Psoas muscle (tissue), 8 donors: ENCODE measurements around the gene ARMC12. TPM values are rescaled to one million over a fixed set of nuclear protein-coding genes. Genes with fewer than 3 reads are reported as not detected.

Experiments
- ATAC-seq, 4 donors: fragments of 200-7000 bp; cut with Tn5 transposase; one replicate each; pipeline ENCODE4 v1.9.1; 2020; ENCODE audit warnings: moderate library complexity in 3 of 4, mild to moderate bottlenecking in 2 of 4
- DNase-seq, 2 donors: peaks; one replicate each; pipeline ENCODE4 v3.0.0-alpha.2; 2020
- H3K27ac ChIP-seq: fragments of 200-600 bp; one replicate; pipeline ENCODE4 v1.8.0; 2022
- H3K27me3 ChIP-seq, 3 donors: fragments of 200-600 bp in 1 of 3; one replicate each; pipeline versions ENCODE4 v1.6.1 to v1.8.0; 2013 to 2022; ENCODE audit warnings: low read length in 2 of 3, mild to moderate bottlenecking in 2 of 3, moderate library complexity in 1 of 3; ENCODE audit not compliant: insufficient read depth in 3 of 3
- H3K36me3 ChIP-seq, 2 donors: fragments of 200-600 bp in 1 of 2; one replicate each; pipeline versions ENCODE4 v1.6.1 to v1.8.0; 2013 to 2022; ENCODE audit warnings: low read depth in 1 of 2, mild to moderate bottlenecking in 1 of 2, moderate library complexity in 1 of 2; ENCODE audit not compliant: insufficient read depth in 1 of 2
- H3K4me1 ChIP-seq: fragments of 200-600 bp; one replicate; pipeline ENCODE4 v1.8.0; 2022
- H3K4me3 ChIP-seq: fragments of 200-600 bp; one replicate; pipeline ENCODE4 v1.8.0; 2022; ENCODE audit warnings: mild to moderate bottlenecking
- H3K9me3 ChIP-seq: fragments of 200-600 bp; one replicate; pipeline ENCODE4 v1.8.0; 2022
- CTCF ChIP-seq: fragments of 200-600 bp; IDR thresholded peaks from one replicate; pipeline ENCODE4 v1.8.0; 2022; ENCODE audit warnings: antibody characterized with exemption
- WGBS, 3 donors: extraction: QIAGEN DNeasy Blood & Tissue Kit; methylation state at CpG; one replicate each; pipeline versions ENCODE4 v1.1.6 to v1.1.7; 2013; 5-methylcytosine and 5-hydroxymethylcytosine counted together
- intact Hi-C, 2 donors: fragments of 100-400 bp; cut with DNase I; formaldehyde crosslinking; loops; one replicate each; pipeline versions ENCODE4 v1.11.0 to v1.14.2; 2022
- polyA plus RNA-seq, 3 donors: library from polyadenylated mRNA; stranded (reverse); fragments of 200-250 nt; gene quantifications; one replicate each; pipeline ENCODE4 v1.2.3, GENCODE V29; 2013
- total RNA-seq, 4 donors: library from RNA; stranded (reverse); fragmentation: NEBNext Ultra II Directional in 2 of 4; extraction: Animal tissue kit (Norgen Biotek cat#: 25700) in 2 of 4; gene quantifications; one replicate each; pipeline versions ENCODE4 v1.2.1 to v1.2.4, GENCODE V29; 2021 to 2023
- donor health status: healthy with polysubstance abuse.
- donor health status: DM: no; HTN: no; CAD: no; lungs with moderate emphysema.
- donor health status: Bipolar disorder and iron deficiency.
- donor health status: healthy.
- donor health status: DM: yes; HTN: yes; CAD: no.
- donor health status: DM: no; HTN: no; CAD: no.
- donor health status: DM: no; HTN: no; CAD: no.
- donor health status: DM: yes; HTN: yes; CAD: no.

Gene ARMC12
- total and polyA plus RNA-seq, 7 donors = 0.25 to 15.5 (median 0.58) TPM; not detected in 2

GRCh38 chr6:35787266-35788218 lies 50.7 kb downstream of the ARMC12 start:
- ATAC-seq = peak in 1 of 4 donors; percentile 32
- H3K9me3 ChIP-seq = no peaks in the 10 kb centered on the region
- intact Hi-C loops = no loop called here
- H3K36me3 ChIP-seq = no peaks in the 10 kb centered on the region
- no peaks in the 10 kb centered on the region for H3K4me1 ChIP-seq
- DNase-seq = no peak
- TF ChIP-seq CTCF = no peak
- no peak overlapping the region for H3K27ac ChIP-seq
- WGBS, 3 donors = 77 to 85% (median 79%) methylated on average over 13 of the region's 13 CpGs
- no peak overlapping the region for H3K4me3 ChIP-seq
- H3K27me3 ChIP-seq = peaks cover 0 to 64% (median 18%) of the 10 kb centered on the region in 3 donors

GRCh38 chr6:35788423-35788982 lies 51.7 kb downstream of the ARMC12 start:
- ATAC-seq = no peak
- no peak for TF ChIP-seq CTCF
- H3K4me1 ChIP-seq = no peaks in the 10 kb centered on the region
- no peak overlapping the region for H3K27ac ChIP-seq
- DNase-seq = no peak
- WGBS, 3 donors = 55 to 69% (median 56%) methylated on average over 4 of the region's 4 CpGs
- H3K27me3 ChIP-seq = peaks cover 0 to 59% (median 18%) of the 10 kb centered on the region in 3 donors
- H3K36me3 ChIP-seq = no peaks in the 10 kb centered on the region
- no peaks in the 10 kb centered on the region for H3K9me3 ChIP-seq
- intact Hi-C loops = no loop called here
- H3K4me3 ChIP-seq = no peak overlapping the region

- no peak for TF ChIP-seq CTCF
- H3K4me1 ChIP-seq = no peaks in the 10 kb centered on the region
- H3K27ac ChIP-seq = no peak overlapping the region
- DNase-seq (no peak), ATAC-seq (no peak)
- no peaks in the 10 kb centered on the region for H3K36me3 ChIP-seq
- no peak overlapping the region for H3K4me3 ChIP-seq
- WGBS, 3 donors = 80 to 81% (median 81%) methylated on average over 5 of the region's 5 CpGs
- no peaks in the 10 kb centered on the region for H3K9me3 ChIP-seq
- intact Hi-C loops = no loop called here
- peaks cover 0 to 39% (median 18%) of the 10 kb centered on the region in 3 donors for H3K27me3 ChIP-seq
These were observed 53.9 kb downstream of the ARMC12 start for GRCh38 chr6:35790683-35791082.

GRCh38 chr6:35794536-35795452 lies 58.0 kb downstream of the ARMC12 start:
- no peaks in the 10 kb centered on the region for H3K9me3 ChIP-seq
- no peaks in the 10 kb centered on the region for H3K36me3 ChIP-seq
- 88 to 92% (median 90%) methylated on average over 17 of the region's 17 CpGs for WGBS, 3 donors
- no peak for TF ChIP-seq CTCF
- no peaks in the 10 kb centered on the region for H3K4me1 ChIP-seq
- intact Hi-C loops = no loop called here
- DNase-seq (no peak), ATAC-seq (no peak)
- H3K27me3 ChIP-seq = peaks cover 0 to 2% (median 0%) of the 10 kb centered on the region in 3 donors
- H3K27ac ChIP-seq = no peak overlapping the region
- H3K4me3 ChIP-seq = no peak overlapping the region
